Ascending aorta (tissue), 2 donors: ENCODE data around the gene RNF4. TPM values are rescaled to one million over a fixed set of nuclear protein-coding genes. Genes with fewer than 3 reads are reported as not detected.
"Not testable (repeated sequence)": the region's sequence is repeated elsewhere in the genome, so short reads cannot be mapped to it uniquely, and the experiment has no call there.

Experiments
- DNase-seq, 2 donors: peaks; one replicate each; pipeline ENCODE4 v3.0.0-alpha.2; 2019; ENCODE audit warnings: low spot score in 2 of 2
- H3K27ac ChIP-seq, 2 donors: fragments of 200-600 bp; sonication (generic); one replicate each; pipeline ENCODE4 v1.5.1; 2016 to 2017; ENCODE audit warnings: mild to moderate bottlenecking in 1 of 2
- H3K27me3 ChIP-seq: fragments of 200-600 bp; sonication (generic); one replicate; pipeline ENCODE4 v1.5.1; 2017
- H3K36me3 ChIP-seq, 2 donors: fragments of 200-600 bp; sonication (generic); one replicate each; pipeline ENCODE4 v1.5.1; 2016
- H3K4me1 ChIP-seq, 2 donors: fragments of 200-600 bp; sonication (generic); one replicate each; pipeline ENCODE4 v1.5.1; 2016 to 2017; ENCODE audit warnings: mild to moderate bottlenecking in 1 of 2
- H3K4me3 ChIP-seq, 2 donors: fragments of 200-600 bp; sonication (generic); one replicate each; pipeline ENCODE4 v1.5.1; 2016 to 2017; ENCODE audit warnings: mild to moderate bottlenecking in 1 of 2
- H3K9me3 ChIP-seq, 2 donors: fragments of 200-600 bp; sonication (generic); one replicate each; pipeline ENCODE4 v1.5.1; 2016
- CTCF ChIP-seq, 3 experiments: fragments of 200-600 bp in 2 of 3; fragments of 450-650 bp in 1 of 3; sonication (generic) in 2 of 3; IDR thresholded peaks; one replicate each; pipeline ENCODE4 v1.5.1; 2016 to 2019; ENCODE audit warnings: antibody characterized with exemption in 3 of 3, mild to moderate bottlenecking in 1 of 3, moderate library complexity in 1 of 3
- intact Hi-C: fragments of 100-400 bp; cut with DNase I; formaldehyde crosslinking; loops from one replicate; pipeline ENCODE4 v1.15.1; 2023
- total RNA-seq: library from RNA; depleted of rRNA; stranded (reverse); fragments of >200 nt; gene quantifications from one replicate; pipeline ENCODE4 v1.1.0, GENCODE V29; 2016

The RNF4 gene
- total RNA-seq, 1 donor from 2014 or later, result 19.3 TPM

DNA sequence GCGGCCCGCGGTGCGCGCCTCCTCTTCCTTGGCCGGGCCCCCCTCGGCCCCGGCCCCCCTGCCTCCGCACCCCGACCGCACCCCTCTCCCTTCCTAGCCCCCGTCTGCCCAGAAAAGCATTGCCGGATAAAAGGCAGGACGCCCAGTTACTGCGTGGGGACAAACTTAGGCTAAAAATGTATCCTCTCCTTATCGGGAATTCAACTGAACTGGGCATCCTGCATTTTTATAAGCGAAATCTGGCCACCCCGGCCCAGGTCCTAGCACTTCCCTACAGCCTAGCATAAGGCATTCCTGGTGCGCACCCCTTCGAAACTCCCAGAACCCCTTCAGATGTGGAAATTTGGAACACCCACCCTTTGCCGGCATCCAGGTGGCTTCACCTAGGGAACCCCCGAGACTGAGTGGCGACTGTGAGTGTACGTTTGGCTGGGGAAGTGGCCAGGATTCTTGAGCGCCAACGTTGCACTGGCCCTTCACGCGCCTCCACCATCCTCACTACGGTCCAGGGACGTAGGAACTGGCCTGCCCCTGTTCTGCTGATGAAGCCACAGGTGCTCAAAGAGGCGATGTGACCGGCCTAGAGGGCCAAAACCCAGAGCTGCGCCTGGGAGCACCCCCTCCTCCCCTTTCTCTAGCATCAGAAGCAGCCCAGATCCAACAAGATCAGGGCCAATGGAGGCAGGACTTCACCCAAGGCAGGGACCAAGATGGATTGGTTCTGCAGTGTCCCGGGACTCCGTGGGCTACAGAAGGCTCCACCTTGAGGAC is 5.7 kb upstream of the RNF4 start:
- intact Hi-C loops, result loop anchor here (2.0 to 10.0 kb wide), 3 partner anchors 242 to 502 kb away; partner anchors contain the start of genes GRK4 and NOP14
- Histone ChIP-seq H3K27me3 (no peaks in the 10 kb centered on the region), H3K4me1 (peaks cover 8 to 14% of the 10 kb centered on the region in 2 donors), H3K9me3 (no peaks in the 10 kb centered on the region), H3K36me3 (no peaks in the 10 kb centered on the region), H3K4me3 (peak overlapping the region; percentile 50 to 74), H3K27ac (peak overlapping the region in 1 of 2 donors; percentile 26)
- DNase-seq, result no peak
- TF ChIP-seq CTCF (IDR thresholded peaks at IDR 0.05), result peak in 2 of 3 experiments; percentile 3 to 18

DNA sequence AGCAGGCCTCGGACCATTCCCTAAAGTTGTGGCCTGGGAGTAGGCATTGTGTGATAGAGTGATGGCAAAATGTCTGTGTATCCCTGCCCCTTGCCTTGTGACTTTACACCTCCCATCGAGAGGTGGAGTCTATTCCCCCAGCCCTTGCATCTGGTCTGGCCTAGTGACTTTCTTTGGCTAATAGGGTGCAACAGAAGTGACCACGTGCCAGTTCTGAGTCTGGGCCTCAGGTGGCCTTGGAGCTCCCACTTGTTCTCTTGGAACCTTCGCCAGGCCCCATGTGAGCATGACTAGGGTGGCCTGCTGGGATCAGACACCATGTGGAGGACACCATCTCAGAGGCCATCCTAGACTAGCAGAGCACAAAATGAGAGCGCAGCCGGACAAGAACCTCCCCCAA is 3.9 kb upstream of the RNF4 start:
- no peak for TF ChIP-seq CTCF (IDR thresholded peaks at IDR 0.05)
- intact Hi-C loops, result loop anchor here (5.0 to 10.0 kb wide), 3 partner anchors 223 to 500 kb away; partner anchors contain the start of genes GRK4, HAUS3, NOP14 and POLN
- no peaks in the 10 kb centered on the region for H3K9me3 ChIP-seq
- no peaks in the 10 kb centered on the region for H3K36me3 ChIP-seq
- DNase-seq, result no peak
- H3K27me3 ChIP-seq, result no peaks in the 10 kb centered on the region
- peaks cover 8 to 15% of the 10 kb centered on the region in 2 donors for H3K4me1 ChIP-seq
- H3K27ac ChIP-seq, result no peak overlapping the region
- no peak overlapping the region for H3K4me3 ChIP-seq

DNA sequence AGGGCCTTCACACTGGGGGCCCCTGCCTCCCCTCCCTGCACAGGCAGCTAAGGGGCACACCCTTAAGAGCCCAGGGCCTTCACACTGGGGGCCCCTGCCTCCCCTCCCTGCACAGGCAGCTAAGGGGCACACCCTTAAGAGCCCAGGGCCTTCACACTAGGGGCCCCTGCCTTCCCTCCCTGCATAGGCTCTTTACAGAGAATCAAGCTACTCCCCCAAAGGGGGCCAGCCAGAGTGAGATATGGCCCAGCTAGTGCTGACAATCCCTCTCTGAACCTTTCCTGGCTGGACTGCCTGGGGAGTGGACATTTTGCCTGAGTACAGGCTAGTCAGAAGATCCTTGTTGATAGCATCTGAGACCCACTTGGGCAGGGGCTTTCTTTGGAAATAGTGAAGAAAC is 3.4 kb upstream of the RNF4 start:
- H3K9me3 ChIP-seq, H3K27ac ChIP-seq, H3K4me3 ChIP-seq, H3K36me3 ChIP-seq, DNase-seq, H3K27me3 ChIP-seq: not testable (repeated sequence)
- intact Hi-C loops, result loop anchor here (5.0 to 10.0 kb wide), 3 partner anchors 223 to 499 kb away; partner anchors contain the start of genes GRK4, HAUS3, NOP14 and POLN
- H3K4me1 ChIP-seq, result peaks cover 8 to 19% of the 10 kb centered on the region in 2 donors

DNA sequence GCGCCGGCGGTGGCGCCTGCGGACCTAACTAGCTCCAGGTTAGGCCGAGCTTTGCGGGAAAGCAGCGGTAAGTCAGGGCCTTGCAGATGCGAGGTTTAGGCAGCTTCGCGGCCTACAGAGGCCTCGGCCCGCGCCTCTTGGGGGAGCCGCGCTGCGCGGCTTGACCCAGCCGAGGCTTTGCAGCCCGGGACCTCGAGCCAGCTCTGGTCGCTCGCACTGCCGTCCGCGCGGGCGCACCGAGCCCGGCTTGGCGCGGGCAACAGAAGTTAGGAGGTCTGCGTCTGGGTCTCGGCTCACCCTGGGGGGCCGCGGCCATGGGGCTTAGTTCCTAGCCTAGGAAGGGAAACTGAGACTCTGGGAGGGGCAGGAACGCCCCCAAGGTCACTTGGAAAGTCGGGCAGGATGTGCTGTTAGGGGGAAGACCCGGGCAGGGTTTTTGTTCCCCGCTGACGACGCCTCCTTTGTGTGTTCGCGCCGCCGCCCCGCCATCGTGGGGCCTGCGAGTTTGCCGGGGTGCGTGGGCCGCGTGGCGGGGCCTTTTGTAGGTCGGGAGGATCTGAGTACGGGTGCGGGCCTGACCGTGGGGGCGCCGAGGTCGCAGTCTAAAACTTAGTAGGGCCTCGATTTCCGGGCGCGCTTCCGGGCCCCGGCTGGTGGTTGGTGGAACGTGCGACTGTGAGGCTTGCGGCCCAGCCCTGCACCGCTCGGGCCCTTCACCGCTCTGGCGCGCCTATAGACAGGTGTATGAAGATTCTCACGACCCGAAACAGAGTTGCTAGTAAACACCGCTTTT is 482 bp downstream of the RNF4 start:
- peak overlapping the region; percentile 84 to 95 for H3K4me3 ChIP-seq
- peaks cover 3 to 18% of the 10 kb centered on the region in 2 donors for H3K4me1 ChIP-seq
- TF ChIP-seq CTCF (IDR thresholded peaks at IDR 0.05), result no peak
- no peaks in the 10 kb centered on the region for H3K27me3 ChIP-seq
- intact Hi-C loops, result loop anchor here (1.0 to 10.0 kb wide), 6 partner anchors 51 to 495 kb away; partner anchors contain the start of genes CFAP99, FAM193A, GRK4 and HAUS3
- DNase-seq, result peak in 1 of 2 donors; percentile 74
- no peaks in the 10 kb centered on the region for H3K9me3 ChIP-seq
- peak overlapping the region; percentile 81 to 89 for H3K27ac ChIP-seq
- H3K36me3 ChIP-seq, result peaks cover 0 to 13% of the 10 kb centered on the region in 2 donors

- peak overlapping the region in 1 of 2 donors; percentile 95 for H3K4me3 ChIP-seq
- TF ChIP-seq CTCF (IDR thresholded peaks at IDR 0.05), result no peak
- H3K9me3 ChIP-seq, result no peaks in the 10 kb centered on the region
- peaks cover 3 to 18% of the 10 kb centered on the region in 2 donors for H3K4me1 ChIP-seq
- intact Hi-C loops, result no loop called here
- H3K27ac ChIP-seq, result no peak overlapping the region
- DNase-seq, result no peak
- no peaks in the 10 kb centered on the region for H3K27me3 ChIP-seq
- H3K36me3 ChIP-seq, result peaks cover 0 to 13% of the 10 kb centered on the region in 2 donors
Measured at GRCh38 chr4:2470791-2471190, 1.9 kb downstream of the RNF4 start.
